IPS-20b (cell line): ENCODE results near the gene PRDM5.

Experiments used
- H3K27ac ChIP-seq: one replicate; pipeline ENCODE4 v1.5.1; 2013; ENCODE audit warnings: low read length
- H3K27me3 ChIP-seq: 2 replicates; pipeline ENCODE4 v1.6.1; 2013; ENCODE audit warnings: mild to moderate bottlenecking, low read length, inconsistent platforms; ENCODE audit not compliant: insufficient read depth
- H3K36me3 ChIP-seq: 2 replicates; pipeline ENCODE4 v1.6.1; 2013; ENCODE audit warnings: low read depth, mild to moderate bottlenecking, inconsistent platforms, low read length, moderate library complexity; ENCODE audit not compliant: insufficient read depth
- H3K4me1 ChIP-seq: 2 replicates; pipeline ENCODE4 v1.6.1; 2013; ENCODE audit warnings: mild to moderate bottlenecking, control low read depth, inconsistent platforms, low read length, moderate library complexity; ENCODE audit not compliant: insufficient read depth
- H3K4me3 ChIP-seq: 2 replicates; pipeline ENCODE4 v1.5.1; 2013; ENCODE audit warnings: mild to moderate bottlenecking, low read length, inconsistent platforms
- H3K9ac ChIP-seq: 2 replicates; pipeline ENCODE4 v1.6.1; 2013; ENCODE audit warnings: low read depth, mild to moderate bottlenecking, inconsistent platforms, low read length, moderate library complexity
- H3K9me3 ChIP-seq: 2 replicates; pipeline ENCODE4 v1.6.1; 2013; ENCODE audit warnings: mild to moderate bottlenecking, low read depth, low read length, inconsistent platforms; ENCODE audit not compliant: insufficient read depth

Gene PRDM5

GRCh38 chr4:120720354-120720934 is 202.1 kb downstream of the PRDM5 start:
- Histone ChIP-seq H3K4me1 (peaks cover 12% of the 10 kb centered on the region; the same call in 1 of the 2 replicates), H3K9me3 (no peaks in the 10 kb centered on the region), H3K27me3 (no peaks in the 10 kb centered on the region), H3K9ac (no peak overlapping the region), H3K27ac (no peak overlapping the region), H3K4me3 (no peak overlapping the region), H3K36me3 (no peaks in the 10 kb centered on the region)

GRCh38 chr4:120718979-120719566 is 203.5 kb downstream of the PRDM5 start:
- Histone ChIP-seq H3K9me3 (no peaks in the 10 kb centered on the region), H3K4me3 (no peak overlapping the region), H3K9ac (no peak overlapping the region), H3K27ac (no peak overlapping the region), H3K4me1 (peaks cover 12% of the 10 kb centered on the region; the same call in 1 of the 2 replicates), H3K36me3 (no peaks in the 10 kb centered on the region), H3K27me3 (no peaks in the 10 kb centered on the region)

- Histone ChIP-seq H3K4me1 (peaks cover 5% of the 10 kb centered on the region; the same call in 1 of the 2 replicates), H3K9me3 (no peaks in the 10 kb centered on the region), H3K27ac (no peak overlapping the region), H3K36me3 (no peaks in the 10 kb centered on the region), H3K4me3 (no peak overlapping the region), H3K9ac (no peak overlapping the region), H3K27me3 (no peaks in the 10 kb centered on the region)
Observed at GRCh38 chr4:120716346-120716745, 206.2 kb downstream of the PRDM5 start.

- no peaks in the 10 kb centered on the region for H3K27me3 ChIP-seq
- H3K36me3 ChIP-seq, result no peaks in the 10 kb centered on the region
- no peaks in the 10 kb centered on the region for H3K9me3 ChIP-seq
- no peak overlapping the region for H3K4me3 ChIP-seq
- no peak overlapping the region for H3K9ac ChIP-seq
- no peak overlapping the region for H3K27ac ChIP-seq
- no peaks in the 10 kb centered on the region for H3K4me1 ChIP-seq
Observed at GRCh38 chr4:120714417-120715010, 208.0 kb downstream of the PRDM5 start.

- Histone ChIP-seq H3K27ac (no peak overlapping the region), H3K9ac (no peak overlapping the region), H3K36me3 (no peaks in the 10 kb centered on the region), H3K27me3 (no peaks in the 10 kb centered on the region), H3K9me3 (no peaks in the 10 kb centered on the region), H3K4me3 (no peak overlapping the region), H3K4me1 (no peaks in the 10 kb centered on the region)
Observed at GRCh38 chr4:120709991-120710390, 212.5 kb downstream of the PRDM5 start.

GRCh38 chr4:120704538-120704937 is 218.0 kb downstream of the PRDM5 start:
- Histone ChIP-seq H3K9ac (no peak overlapping the region), H3K27ac (no peak overlapping the region), H3K4me1 (no peaks in the 10 kb centered on the region), H3K9me3 (no peaks in the 10 kb centered on the region), H3K4me3 (no peak overlapping the region), H3K36me3 (no peaks in the 10 kb centered on the region), H3K27me3 (no peaks in the 10 kb centered on the region)

- no peak overlapping the region for H3K9ac ChIP-seq
- H3K4me3 ChIP-seq, result no peak overlapping the region
- no peaks in the 10 kb centered on the region for H3K9me3 ChIP-seq
- no peaks in the 10 kb centered on the region for H3K27me3 ChIP-seq
- no peaks in the 10 kb centered on the region for H3K36me3 ChIP-seq
- no peaks in the 10 kb centered on the region for H3K4me1 ChIP-seq
- H3K27ac ChIP-seq, result no peak overlapping the region
Observed at GRCh38 chr4:120703908-120704307, 218.6 kb downstream of the PRDM5 start.

GRCh38 chr4:120699354-120699753 is 223.2 kb downstream of the PRDM5 start:
- Histone ChIP-seq H3K9me3 (no peaks in the 10 kb centered on the region), H3K36me3 (no peaks in the 10 kb centered on the region), H3K4me1 (no peaks in the 10 kb centered on the region), H3K27ac (no peak overlapping the region), H3K27me3 (no peaks in the 10 kb centered on the region), H3K9ac (no peak overlapping the region), H3K4me3 (no peak overlapping the region)

GRCh38 chr4:120694973-120695372 is 227.6 kb downstream of the PRDM5 start:
- Histone ChIP-seq H3K9me3 (no peaks in the 10 kb centered on the region), H3K36me3 (no peaks in the 10 kb centered on the region), H3K27ac (no peak overlapping the region), H3K4me1 (no peaks in the 10 kb centered on the region), H3K27me3 (no peaks in the 10 kb centered on the region), H3K4me3 (no peak overlapping the region), H3K9ac (no peak overlapping the region)

- no peaks in the 10 kb centered on the region for H3K27me3 ChIP-seq
- H3K4me3 ChIP-seq, result no peak overlapping the region
- no peaks in the 10 kb centered on the region for H3K36me3 ChIP-seq
- no peak overlapping the region for H3K27ac ChIP-seq
- H3K4me1 ChIP-seq, result no peaks in the 10 kb centered on the region
- no peaks in the 10 kb centered on the region for H3K9me3 ChIP-seq
- H3K9ac ChIP-seq, result no peak overlapping the region
Observed at GRCh38 chr4:120693816-120694215, 228.7 kb downstream of the PRDM5 start.

- H3K4me3 ChIP-seq, result no peak overlapping the region
- H3K36me3 ChIP-seq, result no peaks in the 10 kb centered on the region
- no peak overlapping the region for H3K27ac ChIP-seq
- H3K9ac ChIP-seq, result no peak overlapping the region
- no peaks in the 10 kb centered on the region for H3K9me3 ChIP-seq
- H3K27me3 ChIP-seq, result no peaks in the 10 kb centered on the region
- H3K4me1 ChIP-seq, result no peaks in the 10 kb centered on the region
Observed at GRCh38 chr4:120692964-120693363, 229.6 kb downstream of the PRDM5 start.

- H3K27ac ChIP-seq, result no peak overlapping the region
- H3K4me3 ChIP-seq, result no peak overlapping the region
- H3K9ac ChIP-seq, result no peak overlapping the region
- no peaks in the 10 kb centered on the region for H3K4me1 ChIP-seq
- H3K27me3 ChIP-seq, result no peaks in the 10 kb centered on the region
- no peaks in the 10 kb centered on the region for H3K36me3 ChIP-seq
- H3K9me3 ChIP-seq, result no peaks in the 10 kb centered on the region
Observed at GRCh38 chr4:120691536-120691935, 231.0 kb downstream of the PRDM5 start.
